Measurements from ENCODE around the gene TMEM185B. TPM values are rescaled to one million over a fixed set of nuclear protein-coding genes. Genes with fewer than 3 reads are reported as not detected.
A peak's percentile ranks its signal among the peaks of the same experiment; 100 is the strongest.

TMEM185B gene
- total and polyA plus RNA-seq, 2 of the 4 experiments (the other 2 are of a cell fraction) = 17.7 to 26.1 TPM

GRCh38 chr2:120222186-120223033 is 790 bp downstream of the TMEM185B start (continued):
- no peak for TF ChIP-seq RCOR1 (IDR thresholded peaks at IDR 0.05; ENCODE audit: insufficient replicate concordance, low read length)
- no peak for TF ChIP-seq MXI1 (IDR thresholded peaks at IDR 0.05; ENCODE audit: borderline replicate concordance, low read depth, low read length)

- Histone ChIP-seq H3K27me3 (ENCODE audit: control insufficient read depth, insufficient read depth, low read length) (no peaks in the 10 kb centered on the region), H3K9me1 (ENCODE audit: insufficient read depth, low read length) (peaks cover 8% of the 10 kb centered on the region; the same call in 1 of the 2 replicates), H3K18ac (ENCODE audit: low read depth, low read length) (no peak overlapping the region), H4K5ac (ENCODE audit: low read depth, low read length) (no peak overlapping the region), H2AK9ac (replicated peaks; ENCODE audit: low read depth, low read length, poor library complexity) (no peak overlapping the region), H3K4ac (ENCODE audit: low read depth, low read length) (no peak overlapping the region), H4K8ac (ENCODE audit: low read depth in 2 of 2, low read length in 2 of 2) (no peak overlapping the region), H2AK5ac (ENCODE audit: low read depth, low read length) (no peak overlapping the region), H3K79me1 (ENCODE audit: low read depth in 1 of 2, low read length in 2 of 2) (peaks cover 27 to 38% of the 10 kb centered on the region in 2 experiments), H3K14ac (replicated peaks; ENCODE audit: low read depth, low read length) (no peak overlapping the region; the same call in 1 of the 2 replicates), H3K36me3 (ENCODE audit: control insufficient read depth, insufficient read depth, low read length) (peaks cover 7% of the 10 kb centered on the region; the same call in 1 of the 2 replicates), H3K27ac (ENCODE audit: insufficient read depth, low read length) (no peak overlapping the region), H3K56ac (ENCODE audit: extremely low read depth, insufficient read depth, low read length) (no peak overlapping the region), H2BK20ac (ENCODE audit: low read depth, low read length) (no peak overlapping the region), H2AFZ (replicated peaks; ENCODE audit: low read length, poor library complexity) (no peak overlapping the region), H3K4me1 (ENCODE audit: control insufficient read depth, insufficient read depth, low read length) (peaks cover 12% of the 10 kb centered on the region), H2BK15ac (ENCODE audit: low read depth, low read length) (no peak overlapping the region), H3K9me3 (ENCODE audit: control insufficient read depth, insufficient read depth, low read length) (peaks cover 7% of the 10 kb centered on the region), H2BK120ac (ENCODE audit: low read depth, low read length) (no peak overlapping the region), H3K9ac (ENCODE audit: low read depth, low read length) (no peak overlapping the region), H2BK5ac (ENCODE audit: low read depth, low read length, poor library complexity, severe bottlenecking) (no peak overlapping the region), H4K20me1 (ENCODE audit: insufficient read depth, low read length) (no peaks in the 10 kb centered on the region), H3K4me2 (ENCODE audit: low read depth, low read length) (0 out of 2 replicates have a peak overlapping the region, but pooled peaks have one; percentile 5), H3K4me3 (ENCODE audit: insufficient read depth, low read depth, low read length) (no peak overlapping the region), H3K23ac (ENCODE audit: low read depth, low read length) (no peak overlapping the region), H4K91ac (ENCODE audit: insufficient read depth, low read depth, low read length) (no peak overlapping the region)
- intact Hi-C loops (cut with micrococcal nuclease) (no loop called here), in situ Hi-C loops (cut with MboI; ENCODE audit: low sequenced_read_pairs) (no loop called here), dilution Hi-C loops (cut with HindIII; ENCODE audit: low sequenced_read_pairs, unreplicated experiment) (no loop called here)
- CTCF ChIA-PET = no interaction called here
- DNase-seq (no peak), ATAC-seq (ENCODE audit: low read depth) (no peak)
- POLR2A ChIA-PET (ENCODE audit: unreplicated experiment) = no interaction called here
- BruUV-seq (replicated peaks) = TSS peak; percentile 40
- WGBS, 2 experiments (ENCODE audit: extremely low coverage in 2 of 2, insufficient read length in 1 of 2) = 100% methylated on average over 4 of the region's 8 CpGs; no CpG with 5 or more reads in 1 of the 2 experiments
- TF ChIP-seq RCOR1 (IDR thresholded peaks at IDR 0.05; ENCODE audit: insufficient replicate concordance, low read length) = no peak
- no peak for TF ChIP-seq CTCF (conservative IDR thresholded peaks at IDR 0.05; ENCODE audit: low read depth, low read length)
- no peak for TF ChIP-seq POLR2A (IDR thresholded peaks at IDR 0.05; ENCODE audit: low read depth, low read length)
- no peak for TF ChIP-seq MAZ (IDR thresholded peaks at IDR 0.05; ENCODE audit: borderline replicate concordance, low read depth, low read length)
- TF ChIP-seq ELK1 (IDR thresholded peaks at IDR 0.05; ENCODE audit: borderline replicate concordance, low read depth, low read length) = no peak
- no peak for TF ChIP-seq CHD1 (IDR thresholded peaks at IDR 0.05; ENCODE audit: low read depth, low read length)
- TF ChIP-seq RAD21 (IDR thresholded peaks at IDR 0.05; ENCODE audit: low read length) = no peak
- TF ChIP-seq SMC3 (IDR thresholded peaks at IDR 0.05; ENCODE audit: low read depth, low read length) = no peak
- no peak for TF ChIP-seq RFX5 (IDR thresholded peaks at IDR 0.05; ENCODE audit: low read depth, low read length)
Observed at GRCh38 chr2:120221616-120222015, 1.6 kb downstream of the TMEM185B start.

All from IMR-90 (cell line).